Activated B cell treated with CpG ODN at 0.5 μM for 24 hours (primary cell): ENCODE measurements around the gene FOXO4. TPM values are rescaled to one million over a fixed set of nuclear protein-coding genes. Genes with fewer than 3 reads are reported as not detected.

Experiments
- ATAC-seq: fragments of 200-7000 bp; cut with Tn5 transposase; one replicate; pipeline ENCODE4 v1.10.0; 2021; ENCODE audit warnings: low read depth, mild to moderate bottlenecking, moderate library complexity
- CTCF ChIA-PET: fragments of 350-600 bp; sonication (Branson Sonifier 250); formaldehyde crosslinking; loops from one replicate; lab custom pipeline; 2021; ENCODE audit warnings: antibody characterized with exemption; lab: Charles Lee
- POLR2A ChIA-PET: fragments of 350-600 bp; sonication (Branson Sonifier 250); formaldehyde crosslinking; loops from one replicate; lab custom pipeline; 2021; ENCODE audit warnings: antibody characterized with exemption; lab: Charles Lee
- DNase-seq: peaks from one replicate; pipeline ENCODE4 v3.0.0; 2022
- H3K27ac Mint-ChIP-seq: one replicate; pipeline ENCODE4 v1.8.0; 2020; ENCODE audit warnings: mixed read lengths
- H3K27me3 Mint-ChIP-seq: one replicate; pipeline ENCODE4 v1.8.0; 2021; ENCODE audit warnings: mixed read lengths
- H3K36me3 Mint-ChIP-seq: one replicate; pipeline ENCODE4 v1.8.0; 2021; ENCODE audit warnings: low read depth, mixed read lengths
- H3K4me1 Mint-ChIP-seq: one replicate; pipeline ENCODE4 v1.8.0; 2021; ENCODE audit warnings: mixed read lengths
- H3K4me3 Mint-ChIP-seq: one replicate; pipeline ENCODE4 v1.8.0; 2020; ENCODE audit warnings: mild to moderate bottlenecking, mixed read lengths
- H3K9me3 Mint-ChIP-seq: one replicate; pipeline ENCODE4 v1.8.0; 2020; ENCODE audit warnings: mixed read lengths
- intact Hi-C: fragments of 100-400 bp; cut with micrococcal nuclease; formaldehyde crosslinking; loops from one replicate; pipeline ENCODE4 v1.15.1; 2024
- total RNA-seq: library from RNA; stranded (reverse); gene quantifications from 2 replicates; pipeline ENCODE4 v1.2.3, GENCODE V29; 2022
- TF ChIP-seq, protein P1 (sequence below): fragments of 200-600 bp; IDR thresholded peaks from one replicate; pipeline ENCODE4 v1.8.0; 2022; ENCODE audit warnings: antibody characterized with exemption, mild to moderate bottlenecking

The FOXO4 gene
- total RNA-seq, 1 donor from 2014 or later, result 16.1 TPM

DNA sequence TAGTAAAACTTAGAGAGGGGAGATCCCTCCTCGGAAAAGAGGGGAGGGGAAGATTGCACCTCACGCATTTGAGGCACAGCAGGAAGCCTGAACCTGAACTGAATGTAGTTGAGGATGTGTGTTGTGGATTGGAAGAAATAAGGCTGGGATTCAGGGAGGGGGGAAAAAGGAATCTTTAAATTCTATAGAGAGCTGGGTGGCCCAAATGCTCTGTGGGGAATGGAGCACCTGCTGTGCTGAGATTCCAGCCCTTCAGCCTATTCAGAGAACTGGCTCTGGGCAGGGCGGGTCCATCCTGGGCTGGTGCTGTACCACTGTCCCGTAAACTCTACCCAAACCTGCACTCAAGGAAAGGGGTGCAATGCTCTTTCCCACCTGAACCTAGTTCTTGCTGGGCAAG lies 4.1 kb downstream of the FOXO4 start:
- DNase-seq, result no peak
- peaks cover 5% of the 10 kb centered on the region for H3K36me3 Mint-ChIP-seq
- intact Hi-C loops, result loop anchor here (10.0 kb wide), 1 partner anchor 965 kb away; the partner anchor contains the start of gene IGBP1
- peaks cover 48% of the 10 kb centered on the region for H3K4me1 Mint-ChIP-seq
- no peaks in the 10 kb centered on the region for H3K27me3 Mint-ChIP-seq
- no peaks in the 10 kb centered on the region for H3K9me3 Mint-ChIP-seq
- no peak for ATAC-seq
- TF ChIP-seq, protein P1, sequence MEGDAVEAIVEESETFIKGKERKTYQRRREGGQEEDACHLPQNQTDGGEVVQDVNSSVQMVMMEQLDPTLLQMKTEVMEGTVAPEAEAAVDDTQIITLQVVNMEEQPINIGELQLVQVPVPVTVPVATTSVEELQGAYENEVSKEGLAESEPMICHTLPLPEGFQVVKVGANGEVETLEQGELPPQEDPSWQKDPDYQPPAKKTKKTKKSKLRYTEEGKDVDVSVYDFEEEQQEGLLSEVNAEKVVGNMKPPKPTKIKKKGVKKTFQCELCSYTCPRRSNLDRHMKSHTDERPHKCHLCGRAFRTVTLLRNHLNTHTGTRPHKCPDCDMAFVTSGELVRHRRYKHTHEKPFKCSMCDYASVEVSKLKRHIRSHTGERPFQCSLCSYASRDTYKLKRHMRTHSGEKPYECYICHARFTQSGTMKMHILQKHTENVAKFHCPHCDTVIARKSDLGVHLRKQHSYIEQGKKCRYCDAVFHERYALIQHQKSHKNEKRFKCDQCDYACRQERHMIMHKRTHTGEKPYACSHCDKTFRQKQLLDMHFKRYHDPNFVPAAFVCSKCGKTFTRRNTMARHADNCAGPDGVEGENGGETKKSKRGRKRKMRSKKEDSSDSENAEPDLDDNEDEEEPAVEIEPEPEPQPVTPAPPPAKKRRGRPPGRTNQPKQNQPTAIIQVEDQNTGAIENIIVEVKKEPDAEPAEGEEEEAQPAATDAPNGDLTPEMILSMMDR, result no peak
- H3K4me3 Mint-ChIP-seq, result no peak overlapping the region
- CTCF ChIA-PET, result interaction anchor here (1.0 to 4.1 kb wide), 4 partner anchors 11 to 101 kb away, joined by 3 to 32 read pairs (median 14); partner anchors contain the start of genes IL2RG and MED12
- H3K27ac Mint-ChIP-seq, result no peak overlapping the region
- POLR2A ChIA-PET, result interaction anchor here (0.7 to 8.2 kb wide), 5 partner anchors 9 to 99 kb away, joined by 3 to 89 read pairs (median 5); partner anchors contain the start of genes IL2RG and MED12

DNA sequence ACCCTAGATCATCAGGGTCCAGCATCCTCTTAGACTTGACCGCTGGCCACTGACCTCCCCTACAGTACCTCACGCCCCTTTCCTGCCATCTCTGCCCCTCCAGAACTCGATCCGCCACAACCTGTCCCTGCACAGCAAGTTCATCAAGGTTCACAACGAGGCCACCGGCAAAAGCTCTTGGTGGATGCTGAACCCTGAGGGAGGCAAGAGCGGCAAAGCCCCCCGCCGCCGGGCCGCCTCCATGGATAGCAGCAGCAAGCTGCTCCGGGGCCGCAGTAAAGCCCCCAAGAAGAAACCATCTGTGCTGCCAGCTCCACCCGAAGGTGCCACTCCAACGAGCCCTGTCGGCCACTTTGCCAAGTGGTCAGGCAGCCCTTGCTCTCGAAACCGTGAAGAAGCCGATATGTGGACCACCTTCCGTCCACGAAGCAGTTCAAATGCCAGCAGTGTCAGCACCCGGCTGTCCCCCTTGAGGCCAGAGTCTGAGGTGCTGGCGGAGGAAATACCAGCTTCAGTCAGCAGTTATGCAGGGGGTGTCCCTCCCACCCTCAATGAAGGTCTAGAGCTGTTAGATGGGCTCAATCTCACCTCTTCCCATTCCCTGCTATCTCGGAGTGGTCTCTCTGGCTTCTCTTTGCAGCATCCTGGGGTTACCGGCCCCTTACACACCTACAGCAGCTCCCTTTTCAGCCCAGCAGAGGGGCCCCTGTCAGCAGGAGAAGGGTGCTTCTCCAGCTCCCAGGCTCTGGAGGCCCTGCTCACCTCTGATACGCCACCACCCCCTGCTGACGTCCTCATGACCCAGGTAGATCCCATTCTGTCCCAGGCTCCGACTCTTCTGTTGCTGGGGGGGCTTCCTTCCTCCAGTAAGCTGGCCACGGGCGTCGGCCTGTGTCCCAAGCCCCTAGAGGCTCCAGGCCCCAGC lies 5.2 kb downstream of the FOXO4 start:
- ATAC-seq (no peak), DNase-seq (no peak)
- no peaks in the 10 kb centered on the region for H3K27me3 Mint-ChIP-seq
- H3K9me3 Mint-ChIP-seq, result no peaks in the 10 kb centered on the region
- TF ChIP-seq, protein P1, result no peak
- H3K4me1 Mint-ChIP-seq, result peaks cover 48% of the 10 kb centered on the region
- intact Hi-C loops, result no loop called here
- no peak overlapping the region for H3K4me3 Mint-ChIP-seq
- ChIA-PET POLR2A (interaction anchor here (0.7 to 8.2 kb wide), 5 partner anchors 10 to 183 kb away, joined by 3 to 89 read pairs (median 7); partner anchors contain the start of genes IL2RG, MED12 and NONO), CTCF (interaction anchor here (1.0 to 4.1 kb wide), 5 partner anchors 10 to 78 kb away, joined by 3 to 32 read pairs (median 4); partner anchors contain the start of gene IL2RG)
- peaks cover 7% of the 10 kb centered on the region for H3K36me3 Mint-ChIP-seq
- H3K27ac Mint-ChIP-seq, result no peak overlapping the region

DNA sequence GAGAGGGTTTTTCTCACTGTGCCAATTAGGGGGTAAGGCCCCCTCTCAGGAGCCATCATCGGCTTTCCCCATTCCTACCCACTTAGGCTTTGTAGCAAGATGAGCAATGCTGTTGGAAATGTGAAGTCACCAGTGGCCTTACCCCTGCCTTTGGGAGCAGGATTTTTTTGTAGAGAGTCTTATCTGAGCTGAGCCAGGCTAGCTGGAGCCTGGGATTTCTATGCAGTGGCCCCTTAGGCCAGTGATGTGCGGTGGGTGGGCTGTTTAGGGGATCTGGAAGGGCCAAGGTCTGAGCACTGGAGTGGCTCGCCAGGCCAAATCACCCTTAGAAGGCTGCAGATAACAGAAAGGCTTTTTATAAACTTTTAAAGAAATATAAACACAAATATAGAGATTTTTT lies 6.6 kb downstream of the FOXO4 start:
- Mint-ChIP-seq H3K4me1 (peaks cover 51% of the 10 kb centered on the region), H3K36me3 (peaks cover 19% of the 10 kb centered on the region), H3K4me3 (no peak overlapping the region), H3K27me3 (no peaks in the 10 kb centered on the region), H3K27ac (peak overlapping the region; percentile 83), H3K9me3 (no peaks in the 10 kb centered on the region)
- no peak for ATAC-seq
- TF ChIP-seq, protein P1, result no peak
- CTCF ChIA-PET, result interaction anchor here (2.0 to 4.1 kb wide), 3 partner anchors 9 to 28 kb away, joined by 7 to 32 read pairs (median 17); partner anchors contain the start of genes IL2RG and MED12
- intact Hi-C loops, result no loop called here
- POLR2A ChIA-PET, result interaction anchor here (0.7 to 8.2 kb wide), 5 partner anchors 9 to 79 kb away, joined by 3 to 89 read pairs (median 4); partner anchors contain the start of genes IL2RG, MED12 and SNX12
- no peak for DNase-seq

DNA sequence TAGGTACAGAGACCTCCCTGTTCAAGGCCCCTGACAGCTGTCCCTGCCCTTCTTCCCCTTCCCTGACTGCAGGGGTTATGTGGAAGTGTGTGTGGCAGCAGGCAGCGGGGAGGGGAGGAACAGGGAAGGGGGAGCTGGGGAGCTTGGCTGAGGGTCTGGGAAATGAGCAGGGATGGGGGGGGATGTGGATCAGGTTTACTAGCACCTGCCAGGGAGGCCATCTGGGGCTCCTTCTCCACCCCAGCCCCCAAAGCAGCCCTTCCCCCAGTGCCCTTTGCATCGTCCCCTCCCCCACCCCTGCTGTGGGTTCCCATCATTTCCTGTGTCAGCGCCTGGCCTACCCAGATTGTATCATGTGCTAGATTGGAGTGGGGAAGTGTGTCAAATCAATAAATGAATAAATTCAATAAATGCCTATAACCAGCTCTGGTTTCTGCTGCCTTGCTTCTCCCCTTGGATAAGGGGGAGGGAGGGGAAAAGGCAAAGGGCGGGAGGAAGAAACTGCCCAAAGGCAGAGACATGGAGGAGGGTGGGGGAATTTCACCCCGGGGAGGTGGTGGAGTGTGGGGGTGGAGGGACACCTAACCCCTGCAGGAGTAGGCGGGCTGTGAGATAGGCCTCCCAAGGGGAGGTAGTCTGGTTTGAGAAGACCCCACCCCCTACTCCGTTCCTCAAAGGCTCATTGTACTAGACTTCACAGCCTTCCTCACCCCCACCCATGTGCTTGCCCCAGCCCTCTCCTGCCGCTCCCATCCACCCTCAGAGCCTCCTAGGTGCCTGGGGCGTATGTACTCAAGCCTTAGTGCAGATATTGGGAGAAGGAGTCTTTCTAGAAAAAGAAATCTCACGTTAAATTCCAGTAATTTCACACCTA lies 7.7 kb downstream of the FOXO4 start:
- H3K4me3 Mint-ChIP-seq, result peak overlapping the region; percentile 62
- CTCF ChIA-PET, result interaction anchor here (2.0 kb wide), 1 partner anchor 15 kb away, joined by 7 read pairs; the partner anchor contains the start of gene MED12
- ATAC-seq, result peak; percentile 82
- intact Hi-C loops, result loop anchor here (1.0 kb wide), 2 partner anchors 8 to 15 kb away; partner anchors contain the start of genes IL2RG and MED12
- POLR2A ChIA-PET, result interaction anchor here (0.9 to 8.2 kb wide), 6 partner anchors 8 to 48 kb away, joined by 3 to 89 read pairs (median 8); partner anchors contain the start of genes IL2RG, MED12 and SNX12
- peak overlapping the region; percentile 83 for H3K27ac Mint-ChIP-seq
- H3K27me3 Mint-ChIP-seq, result no peaks in the 10 kb centered on the region
- H3K36me3 Mint-ChIP-seq, result peaks cover 30% of the 10 kb centered on the region
- TF ChIP-seq, protein P1, result no peak
- no peak for DNase-seq
- H3K9me3 Mint-ChIP-seq, result no peaks in the 10 kb centered on the region
- H3K4me1 Mint-ChIP-seq, result peaks cover 56% of the 10 kb centered on the region
